Endothelial cell of umbilical vein (primary cell): ENCODE results near the gene PCYOX1L. TPM values are rescaled to one million over a fixed set of nuclear protein-coding genes. Genes with fewer than 3 reads are reported as not detected.

Experiments used
- BruUV-seq: library from RNA; stranded (reverse); fragments of 400-500 nt; replicated peaks from 2 replicates; lab custom pipeline; 2021; lab: Mats Ljungman, UMichigan
- CTCF ChIA-PET: fragments of 300-600, 350-600 bp; sonication (Branson Sonifier 250); formaldehyde crosslinking; loops from one replicate; lab custom pipeline; 2021; ENCODE audit warnings: antibody characterized with exemption, inconsistent platforms; lab: Charles Lee
- POLR2A ChIA-PET: fragments of 300-600, 350-600 bp; sonication (Branson Sonifier 250); formaldehyde crosslinking; loops from one replicate; lab custom pipeline; 2021; ENCODE audit warnings: antibody characterized with exemption, inconsistent platforms; lab: Charles Lee
- DNase-seq: peaks from one replicate; pipeline ENCODE4 v3.0.0-alpha.2; 2011; ENCODE audit warnings: low read depth, low spot score
- FAIRE-seq: peaks from 2 replicates; lab custom pipeline; 2011; peaks lifted over from hg19 to GRCh38; lab: Jason Lieb, UNC
- H2AFZ ChIP-seq: 2 replicates; pipeline ENCODE4 v1.6.0; 2012; ENCODE audit warnings: low read depth, low read length, control low read depth, inconsistent platforms
- H3K27ac ChIP-seq: 2 replicates; pipeline ENCODE4 v1.5.1; 2011; ENCODE audit warnings: low read depth, mild to moderate bottlenecking, control low read depth, low read length, moderate library complexity; ENCODE audit not compliant: insufficient read depth
- H3K27me3 ChIP-seq, 2 experiments: 2 replicates each; pipeline versions ENCODE4 v1.6.0 to v1.6.1; 2011; ENCODE audit warnings: low read length in 2 of 2, mixed read lengths in 1 of 2; ENCODE audit not compliant: control insufficient read depth in 2 of 2, insufficient read depth in 2 of 2
- H3K36me3 ChIP-seq, 2 experiments: 2 replicates in 1 of 2; 3 replicates in 1 of 2; pipeline ENCODE4 v1.5.1; 2011; ENCODE audit warnings: low read length in 2 of 2, mild to moderate bottlenecking in 1 of 2, moderate library complexity in 1 of 2; ENCODE audit not compliant: control insufficient read depth in 2 of 2, insufficient read depth in 2 of 2; ENCODE audit errors: extremely low read depth in 1 of 2
- H3K4me1 ChIP-seq: 3 replicates; pipeline ENCODE4 v1.5.1; 2011; ENCODE audit warnings: mild to moderate bottlenecking, low read length; ENCODE audit not compliant: control insufficient read depth, insufficient read depth; ENCODE audit errors: extremely low read depth
- H3K4me2 ChIP-seq: 2 replicates; pipeline ENCODE4 v1.6.1; 2011; ENCODE audit warnings: low read length, control low read depth, mixed read lengths; ENCODE audit not compliant: insufficient read depth
- H3K4me3 ChIP-seq, 3 experiments: fragments of 200-600 bp in 1 of 3; sonication (generic), shearing (Covaris generic) in 1 of 3; replicated peaks in 1 of 3; 2 replicates each; pipeline ENCODE4 v1.5.1; 2011 to 2016; ENCODE audit warnings: control low read depth in 3 of 3, low read length in 3 of 3, mild to moderate bottlenecking in 2 of 3, inconsistent platforms in 1 of 3, low read depth in 1 of 3, moderate library complexity in 1 of 3; ENCODE audit not compliant: insufficient read depth in 1 of 3
- H3K79me2 ChIP-seq: 2 replicates; pipeline ENCODE4 v1.6.0; 2012; ENCODE audit warnings: low read length, inconsistent platforms; ENCODE audit not compliant: control insufficient read depth, insufficient read depth
- H3K9ac ChIP-seq: replicated peaks from 2 replicates; pipeline ENCODE3; 2011; ENCODE audit warnings: low read length, control low read depth; ENCODE audit not compliant: insufficient read depth; ENCODE audit errors: extremely low read depth
- H3K9me1 ChIP-seq: replicated peaks from 3 replicates; pipeline ENCODE4 v1.6.0; 2011; ENCODE audit warnings: mild to moderate bottlenecking, low read length; ENCODE audit not compliant: control insufficient read depth, insufficient read depth; ENCODE audit errors: extremely low read depth
- H3K9me3 ChIP-seq: replicated peaks from 2 replicates; pipeline ENCODE4 v1.5.1; 2012; ENCODE audit warnings: low read length, inconsistent platforms; ENCODE audit not compliant: control insufficient read depth, insufficient read depth
- H4K20me1 ChIP-seq: replicated peaks from 2 replicates; pipeline ENCODE3; 2011; ENCODE audit warnings: mild to moderate bottlenecking, low read length; ENCODE audit not compliant: control insufficient read depth, insufficient read depth; ENCODE audit errors: extremely low read depth
- EZH2 ChIP-seq: IDR thresholded peaks from 2 replicates; pipeline ENCODE4 v1.6.1; 2012; ENCODE audit warnings: borderline replicate concordance, low read depth, mild to moderate bottlenecking, moderate library complexity, low read length, inconsistent platforms; ENCODE audit not compliant: severe bottlenecking
- FOS ChIP-seq: IDR thresholded peaks from 2 replicates; pipeline ENCODE4 v1.6.1; 2011; ENCODE audit warnings: mild to moderate bottlenecking, low read length, moderate library complexity, borderline replicate concordance; ENCODE audit not compliant: insufficient read depth
- GATA2 ChIP-seq: IDR thresholded peaks from 2 replicates; pipeline ENCODE4 v1.7.0; 2011; ENCODE audit warnings: low read depth, mild to moderate bottlenecking, moderate library complexity, mixed read lengths, low read length; ENCODE audit not compliant: insufficient read length, insufficient read depth
- JUN ChIP-seq: IDR thresholded peaks from 2 replicates; pipeline ENCODE4 v1.6.1; 2011; ENCODE audit warnings: borderline replicate concordance, low read depth; ENCODE audit not compliant: insufficient read length, insufficient read depth
- MYC ChIP-seq: IDR thresholded peaks from one replicate; pipeline ENCODE4 v1.6.1; 2011; ENCODE audit warnings: mild to moderate bottlenecking, low read depth, low read length
- POLR2A ChIP-seq: IDR thresholded peaks from 2 replicates; pipeline ENCODE4 v1.6.1; 2012; ENCODE audit warnings: low read depth, mild to moderate bottlenecking, control low read depth, low read length
- POLR2AphosphoS5 ChIP-seq: IDR thresholded peaks from 2 replicates; pipeline ENCODE4 v1.6.1; 2012; ENCODE audit warnings: low read depth, mild to moderate bottlenecking, control low read depth, low read length, moderate library complexity; ENCODE audit not compliant: insufficient read depth
- dilution Hi-C: fragments of 300-500 bp; cut with MboI; formaldehyde crosslinking; loops from one replicate; pipeline ENCODE4 v1.15.0; 2019; ENCODE audit warnings: low sequenced_read_pairs; ENCODE audit not compliant: extremely low pct_ligation_motif_present
- intact Hi-C: fragments of 100-400 bp; cut with micrococcal nuclease; formaldehyde crosslinking; loops from one replicate; pipeline ENCODE4 v1.10.0; 2022
- polyA plus RNA-seq, 4 experiments: library from polyadenylated mRNA; depleted of rRNA in 3 of 4; stranded (reverse) in 3 of 4; unstranded in 1 of 4; fragments of >200 nt; gene quantifications; 2 replicates each; pipeline versions ENCODE4 v1.2.1 to v1.2.3, GENCODE V29; 2011 to 2012; ENCODE audit warnings: missing spikeins in 1 of 4
- total RNA-seq: library from RNA; stranded (reverse); gene quantifications from 2 replicates; pipeline ENCODE4 v1.2.3, GENCODE V29; 2021
- TF ChIP-seq, protein P1 (sequence below), 2 donors: IDR thresholded peaks; 1 replicate in 1 of 2; 2 replicates in 1 of 2; pipeline ENCODE4 v1.5.1; 2011; ENCODE audit warnings: low read length in 2 of 2, mild to moderate bottlenecking in 2 of 2, moderate library complexity in 2 of 2, control low read depth in 1 of 2, inconsistent platforms in 1 of 2, low read depth in 1 of 2; ENCODE audit not compliant: insufficient read depth in 1 of 2; ENCODE audit errors: extremely low read depth in 1 of 2
- TF ChIP-seq, protein P2 (sequence below): IDR thresholded peaks from 2 replicates; pipeline ENCODE4 v1.6.1; 2011; ENCODE audit not compliant: insufficient read depth, insufficient read length

PCYOX1L gene
- total and polyA plus RNA-seq, 2 donors (not counting 3 experiments of a cell fraction or from before 2014, with no cell fraction given) = 23.3 to 28.1 TPM

DNA sequence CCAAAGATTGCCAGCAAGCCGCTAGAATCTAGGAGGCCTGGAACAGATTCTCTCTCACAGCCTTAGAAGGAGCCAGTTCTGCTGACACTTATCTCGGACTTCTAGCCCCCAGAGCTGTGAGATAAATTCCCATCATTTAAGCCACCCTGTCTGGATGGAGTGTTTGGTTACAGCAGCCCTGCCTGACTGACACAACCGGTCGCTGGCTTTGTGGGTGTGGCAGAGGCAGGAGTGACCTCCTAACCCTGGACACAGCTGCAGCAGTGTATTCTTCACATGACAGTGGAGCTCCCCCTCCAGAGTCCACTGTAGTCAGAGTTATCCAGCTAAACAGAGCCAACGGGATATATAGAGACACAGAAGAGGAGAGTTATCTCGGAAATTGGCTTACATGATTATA lies 42.5 kb downstream of the PCYOX1L start:
- H3K9me1 ChIP-seq = no peaks in the 10 kb centered on the region
- H3K79me2 ChIP-seq = no peaks in the 10 kb centered on the region
- FAIRE-seq (no peak), DNase-seq (no peak)
- no TSS peak for BruUV-seq
- H3K9ac ChIP-seq = no peak overlapping the region
- H3K4me2 ChIP-seq = no peak overlapping the region
- H3K27ac ChIP-seq = no peak overlapping the region
- H3K4me3 ChIP-seq = no peak overlapping the region
- H4K20me1 ChIP-seq = no peaks in the 10 kb centered on the region
- H3K4me1 ChIP-seq = no peaks in the 10 kb centered on the region
- intact Hi-C loops (no loop called here), dilution Hi-C loops (no loop called here)
- no peaks in the 10 kb centered on the region for H3K36me3 ChIP-seq
- ChIA-PET CTCF (interaction anchor here (0.9 to 2.7 kb wide), 6 partner anchors 11 to 165 kb away, joined by 3 to 12 read pairs (median 4); no protein-coding TSS in a partner anchor), POLR2A (no interaction called here)
- no peak overlapping the region for H2AFZ ChIP-seq
- H3K9me3 ChIP-seq = no peaks in the 10 kb centered on the region
- no peak for TF ChIP-seq MYC
- no peak for TF ChIP-seq GATA2
- TF ChIP-seq POLR2AphosphoS5 = no peak
- TF ChIP-seq, protein P1, sequence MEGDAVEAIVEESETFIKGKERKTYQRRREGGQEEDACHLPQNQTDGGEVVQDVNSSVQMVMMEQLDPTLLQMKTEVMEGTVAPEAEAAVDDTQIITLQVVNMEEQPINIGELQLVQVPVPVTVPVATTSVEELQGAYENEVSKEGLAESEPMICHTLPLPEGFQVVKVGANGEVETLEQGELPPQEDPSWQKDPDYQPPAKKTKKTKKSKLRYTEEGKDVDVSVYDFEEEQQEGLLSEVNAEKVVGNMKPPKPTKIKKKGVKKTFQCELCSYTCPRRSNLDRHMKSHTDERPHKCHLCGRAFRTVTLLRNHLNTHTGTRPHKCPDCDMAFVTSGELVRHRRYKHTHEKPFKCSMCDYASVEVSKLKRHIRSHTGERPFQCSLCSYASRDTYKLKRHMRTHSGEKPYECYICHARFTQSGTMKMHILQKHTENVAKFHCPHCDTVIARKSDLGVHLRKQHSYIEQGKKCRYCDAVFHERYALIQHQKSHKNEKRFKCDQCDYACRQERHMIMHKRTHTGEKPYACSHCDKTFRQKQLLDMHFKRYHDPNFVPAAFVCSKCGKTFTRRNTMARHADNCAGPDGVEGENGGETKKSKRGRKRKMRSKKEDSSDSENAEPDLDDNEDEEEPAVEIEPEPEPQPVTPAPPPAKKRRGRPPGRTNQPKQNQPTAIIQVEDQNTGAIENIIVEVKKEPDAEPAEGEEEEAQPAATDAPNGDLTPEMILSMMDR (IDR thresholded peaks at IDR 0.05; ENCODE audit: extremely low read depth in 1 of 2, insufficient read depth in 1 of 2, low read depth in 1 of 2, low read length in 2 of 2) = no peak
- TF ChIP-seq POLR2A = no peak
- TF ChIP-seq, protein P2, sequence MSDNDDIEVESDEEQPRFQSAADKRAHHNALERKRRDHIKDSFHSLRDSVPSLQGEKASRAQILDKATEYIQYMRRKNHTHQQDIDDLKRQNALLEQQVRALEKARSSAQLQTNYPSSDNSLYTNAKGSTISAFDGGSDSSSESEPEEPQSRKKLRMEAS = no peak
- no peak for TF ChIP-seq JUN
- no peak for TF ChIP-seq FOS
- TF ChIP-seq EZH2 = no peak
- no peaks in the 10 kb centered on the region for H3K27me3 ChIP-seq
